Activated effector memory CD4-positive, alpha-beta T cell treated with anti-CD3 and anti-CD28 coated beads, Interleukin-2, amount 50 U/mL, for 16 hours (primary cell): ENCODE measurements around the gene CHD5.

Experiments used
- DNase-seq: peaks from one replicate; pipeline ENCODE4 v3.0.0-alpha.2; 2020

CHD5 gene

GRCh38 chr1:6151291-6151822, 28.8 kb downstream of the CHD5 start:
- no peak for DNase-seq

DNA sequence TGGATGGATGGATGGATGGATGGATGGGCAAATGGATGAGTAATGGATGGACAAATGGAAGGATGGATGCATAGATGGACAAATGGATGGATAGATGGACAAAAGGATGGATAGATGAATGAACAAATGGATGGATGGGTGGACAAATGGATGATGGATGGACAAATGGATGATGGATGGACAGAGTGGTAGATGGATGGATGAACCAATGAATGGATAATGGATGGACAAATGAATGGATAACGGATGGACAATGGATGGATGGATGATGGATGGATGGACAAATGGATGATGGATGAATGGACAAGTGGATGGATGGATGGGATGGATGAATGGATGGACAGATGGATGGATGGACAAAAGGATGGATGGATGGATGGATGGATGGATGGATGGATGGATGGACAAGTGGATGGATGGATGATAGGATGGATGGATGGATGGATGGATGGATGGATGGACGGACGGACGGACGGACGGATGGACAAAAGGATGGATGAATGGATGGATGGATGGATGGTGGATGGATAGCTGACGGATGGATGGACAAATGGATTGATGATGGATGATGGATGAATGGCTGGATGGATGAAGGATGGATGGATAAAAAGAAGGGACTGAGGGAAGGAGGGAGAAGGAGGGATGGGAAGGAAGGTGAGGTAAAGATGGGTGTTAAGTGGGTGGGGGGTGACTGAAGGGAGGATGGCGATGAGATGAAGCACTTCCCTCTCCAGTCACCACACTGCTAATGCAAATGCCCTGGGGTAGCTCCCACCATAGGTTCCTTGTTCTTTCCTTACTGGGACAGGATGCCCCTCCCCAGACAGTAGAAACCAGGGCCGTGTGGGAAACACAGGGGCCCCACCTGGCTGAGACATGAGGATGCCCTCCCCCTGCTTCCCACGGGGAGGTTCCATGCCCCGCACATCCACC, 29.8 kb downstream of the CHD5 start:
- no peak for DNase-seq

DNA sequence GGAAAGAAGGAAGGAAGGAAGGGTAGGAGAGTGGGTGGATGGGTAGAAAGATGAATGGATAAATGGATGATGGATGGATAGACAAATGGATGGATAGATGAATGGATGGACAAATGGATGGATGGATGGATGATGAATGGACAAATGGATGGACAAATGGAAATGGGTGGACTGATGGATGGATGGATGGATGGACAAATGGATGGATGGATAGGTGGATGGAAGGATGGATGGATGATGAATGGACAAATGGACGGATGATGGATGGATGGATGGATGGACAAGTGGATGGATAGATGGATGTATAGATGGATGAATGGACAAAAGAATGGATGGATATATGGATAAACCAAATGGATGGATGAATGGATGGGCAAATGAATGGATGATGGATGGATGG, 30.5 kb downstream of the CHD5 start:
- no peak for DNase-seq

GRCh38 chr1:6148497-6149241, 31.5 kb downstream of the CHD5 start:
- DNase-seq: peak; percentile 85

DNA sequence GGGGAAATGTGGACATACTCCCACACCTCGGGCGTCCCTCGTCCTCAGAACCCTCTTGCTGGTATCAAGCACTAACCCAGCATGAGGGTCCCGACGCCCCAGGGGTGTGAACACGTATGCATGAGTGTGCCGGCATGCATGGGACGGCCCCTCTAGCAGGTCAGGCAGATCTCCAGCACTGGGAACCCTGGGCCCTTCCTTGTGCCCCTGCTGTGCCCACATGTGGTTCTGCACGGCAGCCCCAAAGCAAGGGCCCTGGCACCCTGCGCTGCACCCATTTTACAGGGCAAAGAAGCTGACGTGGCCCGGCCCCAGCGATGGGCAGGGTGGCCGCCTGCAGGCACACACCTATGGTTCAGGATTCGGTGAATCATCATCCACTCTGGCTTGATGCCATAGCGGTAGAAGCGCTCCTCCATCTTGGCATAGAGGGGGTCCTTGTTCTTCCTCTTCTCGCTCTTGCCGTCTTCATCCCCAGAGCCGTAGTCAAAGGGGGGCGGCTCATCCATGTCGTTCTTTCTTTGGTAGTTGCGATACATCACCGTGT, 34.2 kb downstream of the CHD5 start:
- no peak for DNase-seq

GRCh38 chr1:6145396-6145750, 34.7 kb downstream of the CHD5 start:
- no peak for DNase-seq

DNA sequence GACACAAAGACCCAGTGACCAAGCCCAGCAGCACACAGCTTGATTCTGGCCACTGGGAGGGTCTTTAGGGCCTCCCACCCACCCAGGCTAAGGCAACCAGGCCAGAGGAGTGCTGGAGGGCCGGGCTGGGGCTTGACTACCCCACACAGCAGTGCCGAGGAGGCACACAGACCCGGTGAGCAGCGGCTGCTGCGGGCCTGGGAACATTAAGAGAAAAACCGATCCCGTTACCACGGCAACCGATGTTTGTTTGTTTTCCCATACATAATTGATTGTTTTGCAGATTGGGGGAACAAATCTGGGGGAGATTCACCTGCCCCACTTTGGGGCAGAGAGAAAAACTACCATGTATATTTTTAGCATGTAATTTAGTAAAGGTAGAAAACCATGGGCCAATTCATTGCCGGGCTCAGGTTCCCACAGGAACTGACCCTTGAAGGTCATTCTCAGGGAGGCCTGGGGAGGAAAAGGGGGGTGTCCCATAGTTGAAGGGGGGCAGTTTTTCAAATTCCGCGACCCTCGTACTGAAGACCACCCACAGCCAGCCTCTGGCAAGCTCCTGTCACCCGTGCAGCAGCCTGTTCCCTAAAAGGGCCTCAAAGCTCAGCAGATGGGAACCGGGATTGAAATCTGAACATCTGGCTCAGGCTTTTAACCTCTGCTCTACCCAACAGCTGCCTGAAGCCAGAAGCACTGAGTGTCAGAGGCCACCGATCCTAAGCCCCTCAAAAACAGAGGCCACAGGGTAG, 35.3 kb downstream of the CHD5 start:
- DNase-seq: no peak

GRCh38 chr1:6144175-6144574, 35.9 kb downstream of the CHD5 start:
- DNase-seq: no peak

- no peak for DNase-seq
Observed at GRCh38 chr1:6143395-6143794, 36.7 kb downstream of the CHD5 start.

- no peak for DNase-seq
Observed at GRCh38 chr1:6142734-6143133, 37.4 kb downstream of the CHD5 start.

DNA sequence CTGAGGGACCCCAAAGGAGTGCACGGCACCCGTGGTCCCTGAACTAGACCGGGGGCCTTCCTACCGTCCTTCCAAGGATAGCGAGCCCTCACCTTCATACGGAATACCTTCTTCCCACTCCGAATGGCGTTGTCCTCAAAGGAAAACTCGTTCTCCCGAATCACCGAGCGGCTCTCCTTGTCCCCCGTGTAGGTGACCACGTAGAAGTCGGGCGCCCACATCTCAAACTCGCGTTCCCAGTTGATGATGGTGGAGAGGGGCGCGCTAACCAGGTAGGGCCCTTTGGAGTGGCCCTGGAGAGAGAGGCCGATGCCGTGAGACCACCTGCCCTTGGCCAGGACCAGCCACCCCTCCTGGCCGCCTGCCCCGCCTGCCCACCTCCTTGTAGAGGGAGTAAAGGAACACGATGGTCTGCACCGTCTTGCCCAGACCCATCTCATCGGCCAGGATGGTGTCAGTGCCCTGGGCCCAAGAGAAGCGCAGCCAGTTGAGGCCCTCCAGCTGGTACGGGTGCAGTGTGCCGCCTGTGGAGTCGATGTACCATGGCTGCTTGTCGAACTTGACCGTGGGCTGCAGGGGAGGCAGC, 38.0 kb downstream of the CHD5 start:
- DNase-seq: no peak

DNA sequence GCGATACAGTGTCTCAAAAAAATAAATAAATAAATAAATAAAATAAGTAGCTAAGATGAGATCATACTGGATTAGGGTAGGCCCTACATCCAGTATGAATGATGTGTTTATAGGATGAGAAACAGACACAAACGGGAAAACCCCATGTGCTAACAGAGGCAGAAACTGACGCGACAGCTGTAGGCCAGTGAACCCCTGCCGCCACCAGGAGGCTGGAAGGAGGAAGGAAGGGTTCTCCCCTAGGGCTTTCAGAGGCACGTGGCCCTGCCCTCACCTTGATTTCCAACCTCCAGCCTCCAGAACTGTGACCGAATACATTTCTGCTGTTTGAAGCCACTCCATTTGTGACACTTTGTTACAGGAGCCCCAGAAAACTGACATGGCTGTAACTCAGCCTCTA, 38.5 kb downstream of the CHD5 start:
- DNase-seq: no peak

DNA sequence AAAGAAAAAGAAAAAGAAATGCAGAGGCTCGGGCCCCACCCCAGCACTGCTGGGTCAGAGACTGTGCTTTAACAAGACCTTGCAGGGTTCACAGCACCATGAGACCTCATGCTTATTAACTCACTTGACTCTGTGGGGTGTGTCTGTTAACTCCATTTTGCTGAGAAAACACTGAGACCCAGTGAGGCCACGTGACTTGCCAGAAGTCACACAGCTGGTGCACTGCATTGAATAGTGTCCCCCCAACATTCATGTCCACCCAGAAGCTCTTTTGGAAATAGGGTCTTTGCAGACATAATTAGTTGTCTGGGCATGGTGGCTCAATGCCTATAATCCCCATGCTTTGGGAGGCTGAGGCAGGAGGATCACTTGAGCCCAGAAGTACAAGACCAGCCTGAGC, 39.7 kb downstream of the CHD5 start:
- DNase-seq: no peak

DNA sequence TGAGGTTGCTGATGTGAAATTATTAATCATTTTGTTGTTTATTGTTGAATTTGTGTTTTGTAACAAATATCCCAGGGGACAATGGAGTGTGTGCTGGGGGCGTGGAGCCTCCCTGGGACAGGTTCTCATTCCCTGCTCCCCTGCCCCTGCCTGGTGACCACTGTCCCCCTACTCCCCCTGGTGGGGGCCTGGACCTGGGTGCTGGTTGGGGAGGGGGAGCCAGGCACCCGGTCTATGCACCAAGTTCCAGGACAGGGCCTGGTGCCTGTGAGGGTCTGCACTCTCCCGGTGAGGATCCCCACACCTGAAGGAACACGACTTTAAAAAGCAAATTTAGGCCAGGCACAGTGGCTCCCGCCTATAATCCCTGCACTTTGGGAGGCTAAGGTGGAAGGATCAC, 42.4 kb downstream of the CHD5 start:
- no peak for DNase-seq

GRCh38 chr1:6136516-6137220, 43.5 kb downstream of the CHD5 start:
- no peak for DNase-seq

DNA sequence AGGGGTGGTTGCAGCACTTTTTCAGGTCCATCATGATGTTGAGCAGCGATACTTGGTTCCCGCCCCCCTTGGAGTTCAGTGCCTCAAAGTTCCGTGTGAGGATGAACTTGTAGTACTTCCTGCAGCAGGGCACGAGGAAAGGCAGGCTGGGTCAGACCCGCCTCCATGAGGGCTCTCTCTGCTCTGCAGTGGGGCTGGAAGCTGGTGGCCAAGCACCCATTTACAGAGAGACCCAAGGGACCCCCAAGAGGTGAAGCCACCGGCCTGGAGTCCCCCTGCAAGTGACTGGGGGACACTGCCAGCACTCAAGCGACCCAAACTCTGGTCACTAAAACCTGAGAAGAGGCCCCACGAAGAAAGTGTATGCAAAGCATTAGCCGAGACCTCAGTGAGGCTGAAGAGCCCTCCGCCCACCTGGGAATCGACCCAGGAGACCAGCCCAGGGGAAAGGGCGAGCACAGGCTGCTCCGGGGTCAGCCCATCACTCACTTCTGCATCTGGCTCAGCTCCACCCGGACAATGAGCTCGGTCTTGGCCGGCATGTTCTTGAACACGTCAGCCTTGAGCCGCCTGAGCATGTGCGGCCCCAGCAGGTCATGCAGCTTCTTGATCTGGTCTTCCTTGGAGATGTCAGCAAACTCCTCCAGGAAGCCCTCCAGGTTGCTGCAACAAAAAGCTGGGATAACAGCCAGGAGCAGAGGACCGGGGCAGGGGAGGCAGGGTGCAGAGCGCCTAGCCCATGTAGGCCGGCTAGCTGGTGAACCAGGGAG, 45.2 kb downstream of the CHD5 start:
- DNase-seq: no peak

- DNase-seq: no peak
Observed at GRCh38 chr1:6134206-6134605, 45.9 kb downstream of the CHD5 start.

GRCh38 chr1:6133146-6133895, 46.8 kb downstream of the CHD5 start:
- DNase-seq: no peak

DNA sequence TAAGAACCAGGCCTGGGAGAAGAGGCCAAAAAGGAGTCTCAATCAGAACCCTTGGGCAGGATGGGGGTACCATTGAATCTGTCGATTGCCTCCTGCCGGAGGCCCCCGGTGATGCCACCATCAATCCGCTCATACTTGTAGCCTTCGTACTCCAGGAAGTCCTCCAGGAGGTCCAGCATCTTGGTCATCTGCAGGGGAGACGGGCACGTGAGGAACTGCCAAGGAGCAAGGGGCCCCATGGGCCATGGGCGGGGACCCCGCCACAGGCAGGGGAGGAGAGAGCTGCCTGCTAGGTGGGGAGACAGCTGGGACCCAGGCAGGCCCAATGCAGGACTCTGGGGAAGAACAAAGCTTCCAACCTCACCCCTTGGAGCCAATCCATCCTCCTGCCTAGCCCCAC, 48.6 kb downstream of the CHD5 start:
- DNase-seq: no peak

- DNase-seq: no peak
Observed at GRCh38 chr1:6130596-6130995, 49.5 kb downstream of the CHD5 start.
